Effector CD8-positive, alpha-beta T cell (primary cell): ENCODE results near the gene ANKRD65.
A peak's percentile ranks its signal among the peaks of the same experiment; 100 is the strongest.
"Not testable (repeated sequence)": the region's sequence is repeated elsewhere in the genome, so short reads cannot be mapped to it uniquely, and the experiment has no call there.

Source experiments
- DNase-seq: peaks from one replicate; lab custom pipeline; 2025; lab: John Stamatoyannopoulos, UW

The ANKRD65 gene

DNA sequence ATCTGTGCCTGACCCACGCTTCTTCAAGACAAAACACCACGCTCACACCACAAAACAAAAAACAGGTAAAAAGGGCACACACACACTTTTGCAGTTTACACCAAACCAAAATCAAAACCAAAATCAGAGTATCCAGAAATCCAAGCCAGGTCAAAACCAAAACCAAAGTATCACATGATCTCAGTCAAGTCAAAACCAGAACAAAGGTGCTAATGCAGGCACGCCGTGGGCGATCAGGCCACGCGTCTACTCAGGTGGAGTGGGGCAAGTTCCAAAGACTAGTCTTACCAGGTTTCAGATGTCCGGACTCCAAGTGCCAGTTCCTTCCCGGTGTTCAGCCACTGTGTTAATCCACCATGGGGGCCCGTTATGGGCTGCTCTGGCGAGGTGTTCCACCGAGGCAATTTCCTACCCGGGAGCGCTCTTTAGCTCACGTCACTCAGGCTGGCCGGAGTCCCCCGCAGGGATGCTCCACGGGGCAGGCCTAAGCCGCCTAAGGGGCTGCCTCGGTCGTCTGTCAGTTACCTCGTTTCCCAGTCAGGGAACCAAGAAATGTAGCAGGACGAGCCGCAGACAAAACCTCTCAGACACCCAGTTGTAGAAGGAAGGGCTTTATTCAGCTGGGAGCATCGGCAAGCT lies 3.1 kb downstream of the ANKRD65 start:
- DNase-seq: not testable (repeated sequence)

DNA sequence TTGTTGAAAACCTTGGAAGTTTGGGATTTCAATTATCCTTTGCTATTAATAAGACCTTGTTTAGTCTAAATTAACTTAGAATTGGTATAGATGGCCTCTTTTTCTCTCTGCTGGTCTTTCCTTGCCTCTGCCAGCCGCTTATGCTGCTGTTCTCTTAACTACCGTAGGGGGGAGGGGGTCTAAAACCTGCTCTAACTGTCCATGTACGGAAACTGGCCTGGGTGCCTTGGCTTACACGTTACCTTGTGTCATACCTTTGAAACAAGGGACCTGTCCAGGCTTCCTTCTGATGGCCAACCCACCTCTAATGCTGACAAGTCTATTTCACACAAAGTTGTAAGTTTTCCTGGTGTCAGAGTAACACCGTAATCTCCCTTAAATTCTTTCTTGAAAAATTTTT lies 3.7 kb downstream of the ANKRD65 start:
- not testable (repeated sequence) for DNase-seq

- DNase-seq: no peak
These were observed 5.3 kb downstream of the ANKRD65 start for GRCh38 chr1:1415751-1416150.

GRCh38 chr1:1412311-1412902 lies 8.7 kb downstream of the ANKRD65 start:
- not testable (repeated sequence) for DNase-seq

DNA sequence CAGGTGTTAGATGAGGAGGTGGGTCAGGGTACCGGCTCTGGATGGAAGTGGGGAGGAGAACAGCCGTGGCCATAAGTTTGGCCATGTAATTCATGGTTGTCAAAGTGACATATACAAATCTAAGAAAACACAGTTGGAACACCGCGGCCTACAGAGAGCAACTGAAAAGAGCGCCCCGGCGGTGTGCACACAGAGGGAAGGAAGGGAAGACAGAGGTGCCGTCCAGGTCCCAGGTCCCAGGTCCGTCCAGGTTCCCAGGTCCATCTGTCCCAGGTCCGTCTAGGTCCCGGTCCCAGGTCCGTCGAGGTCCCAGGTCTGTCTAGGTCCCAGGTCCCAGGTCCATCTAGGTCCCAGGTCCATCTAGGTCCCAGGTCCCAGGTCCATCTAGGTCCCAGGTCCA lies 9.4 kb downstream of the ANKRD65 start:
- no peak for DNase-seq

GRCh38 chr1:1410238-1410637 lies 10.8 kb downstream of the ANKRD65 start:
- DNase-seq: not testable (repeated sequence)

- no peak for DNase-seq
These were observed 13.3 kb downstream of the ANKRD65 start for GRCh38 chr1:1407636-1408318.

GRCh38 chr1:1406821-1407635 lies 14.0 kb downstream of the ANKRD65 start, which contains the start of gene MRPL20:
TSS of gene MRPL20 (minus strand) at chr1:1407293. CDS start at chr1:1407217, 76 bp downstream.
- DNase-seq: peak; percentile 91

- DNase-seq: no peak
These were observed 14.8 kb downstream of the ANKRD65 start for GRCh38 chr1:1406101-1406820.

GRCh38 chr1:1403653-1404052 lies 17.4 kb downstream of the ANKRD65 start:
- DNase-seq: no peak

- not testable (repeated sequence) for DNase-seq
These were observed 18.1 kb downstream of the ANKRD65 start for GRCh38 chr1:1402901-1403392.

DNA sequence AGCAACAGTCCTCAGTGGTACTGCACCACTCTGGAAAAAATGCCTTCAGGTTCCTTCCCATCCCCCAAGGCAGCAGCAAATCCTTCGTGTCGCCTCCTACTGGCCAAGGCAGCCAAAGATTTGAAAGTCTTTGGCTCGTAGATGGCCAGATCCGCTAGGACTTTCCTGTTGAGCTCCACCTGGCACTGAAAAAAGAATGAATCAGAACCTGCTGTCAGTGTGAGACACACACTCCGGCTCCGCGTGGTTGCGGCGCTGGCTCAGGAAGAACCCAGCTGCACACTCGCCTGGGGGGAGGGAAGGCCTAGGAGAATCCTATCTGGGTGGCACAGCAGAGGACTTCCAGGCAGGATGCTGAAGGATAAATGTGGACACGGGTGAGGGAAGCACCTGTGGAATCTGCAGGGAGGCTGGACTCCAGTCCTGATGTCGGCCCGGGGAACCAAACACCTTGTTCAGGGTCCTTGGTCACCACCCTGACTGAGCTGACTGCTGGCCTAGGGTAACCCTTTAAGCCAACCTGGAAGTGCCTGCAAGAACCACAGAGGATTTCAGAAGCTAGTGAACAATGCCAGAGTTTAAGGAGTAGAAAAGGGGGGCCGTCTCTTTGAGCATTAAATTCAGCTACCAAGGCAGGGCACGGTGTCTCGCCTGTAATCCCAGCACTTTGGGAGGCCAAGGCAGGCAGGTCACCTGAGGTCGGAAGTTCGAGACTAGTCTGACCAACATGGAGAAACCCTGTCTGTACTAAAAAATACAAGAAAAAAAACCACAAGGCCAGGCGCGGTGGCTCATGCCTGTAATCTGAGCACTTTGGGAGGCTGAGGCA lies 18.8 kb downstream of the ANKRD65 start:
- DNase-seq: no peak

DNA sequence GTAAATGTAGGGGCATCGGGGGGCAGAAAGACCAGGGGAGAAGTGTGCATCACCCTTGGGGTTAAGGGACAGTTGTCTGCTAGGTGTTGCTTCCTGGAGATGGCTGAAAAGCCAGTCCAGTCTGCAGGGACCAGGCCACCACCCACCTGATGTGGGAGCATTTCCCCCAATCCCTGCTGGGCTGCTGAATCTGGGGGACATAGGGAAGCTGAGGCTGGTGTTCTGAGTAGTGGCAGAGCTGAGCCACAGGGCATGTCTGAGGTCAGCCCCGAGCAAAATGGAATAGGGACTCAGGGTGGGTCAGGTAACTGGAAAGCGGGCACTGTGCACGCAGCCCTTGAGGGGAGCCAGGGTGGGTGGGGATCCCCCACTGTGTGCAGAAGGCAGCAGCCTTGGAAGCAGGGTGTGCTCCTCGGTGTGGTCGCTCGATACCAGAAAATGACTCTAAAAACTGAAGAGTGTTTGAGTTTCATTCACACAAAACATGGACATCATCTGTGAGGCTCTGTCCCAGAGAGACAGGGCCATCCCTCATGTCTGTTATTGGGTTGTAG lies 19.5 kb downstream of the ANKRD65 start:
- no peak for DNase-seq

DNA sequence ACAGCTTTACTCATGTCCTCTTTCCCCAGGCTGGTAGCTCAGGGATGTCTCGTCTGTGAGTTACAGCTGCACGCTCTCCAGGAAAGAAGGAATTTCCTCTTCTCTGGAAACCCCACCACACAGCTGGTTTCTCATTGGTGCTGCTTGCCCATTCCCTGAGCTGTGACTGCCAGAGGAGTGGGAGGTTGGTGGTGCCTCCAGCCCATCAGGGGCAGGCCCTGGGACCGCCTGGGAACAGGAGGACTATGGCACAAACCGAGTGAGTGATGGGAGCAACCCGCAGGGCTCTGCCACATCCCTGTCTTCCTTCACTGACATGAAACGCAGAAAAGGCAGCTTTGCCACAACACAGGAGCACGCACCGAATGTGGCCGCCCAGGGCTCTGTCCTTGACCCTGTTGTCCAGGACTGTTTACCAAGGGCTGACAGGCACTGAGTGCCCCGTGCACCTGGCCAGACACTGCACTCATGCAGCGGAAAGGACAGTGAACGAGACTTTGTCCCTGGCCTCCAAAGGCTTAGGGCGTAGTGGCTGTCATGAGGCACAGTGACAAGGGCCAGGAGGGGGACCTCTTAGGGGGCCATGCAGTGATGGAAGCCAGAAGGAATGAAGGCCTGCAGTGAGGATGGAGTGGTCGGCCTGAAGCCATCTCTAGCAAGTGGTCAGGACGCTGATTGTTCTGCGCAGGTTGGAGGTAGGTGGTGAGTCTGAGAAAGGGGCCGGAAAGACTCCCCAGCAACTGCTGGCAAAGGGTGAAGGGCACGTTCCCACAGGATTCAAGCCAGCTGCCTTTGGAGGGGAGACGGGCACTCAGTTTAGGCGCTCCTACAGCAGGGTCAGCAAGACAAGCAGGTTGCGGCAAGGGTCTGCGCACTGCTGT lies 20.3 kb downstream of the ANKRD65 start:
- no peak for DNase-seq

- DNase-seq: no peak
These were observed 21.1 kb downstream of the ANKRD65 start for GRCh38 chr1:1399872-1400575.

- peak; percentile 98 for DNase-seq
These were observed 21.7 kb downstream of the ANKRD65 start, which contains the start of gene CCNL2 for GRCh38 chr1:1399187-1399871. TSS of gene CCNL2 (minus strand) at chr1:1399335. CDS start at chr1:1399306, 29 bp downstream.

DNA sequence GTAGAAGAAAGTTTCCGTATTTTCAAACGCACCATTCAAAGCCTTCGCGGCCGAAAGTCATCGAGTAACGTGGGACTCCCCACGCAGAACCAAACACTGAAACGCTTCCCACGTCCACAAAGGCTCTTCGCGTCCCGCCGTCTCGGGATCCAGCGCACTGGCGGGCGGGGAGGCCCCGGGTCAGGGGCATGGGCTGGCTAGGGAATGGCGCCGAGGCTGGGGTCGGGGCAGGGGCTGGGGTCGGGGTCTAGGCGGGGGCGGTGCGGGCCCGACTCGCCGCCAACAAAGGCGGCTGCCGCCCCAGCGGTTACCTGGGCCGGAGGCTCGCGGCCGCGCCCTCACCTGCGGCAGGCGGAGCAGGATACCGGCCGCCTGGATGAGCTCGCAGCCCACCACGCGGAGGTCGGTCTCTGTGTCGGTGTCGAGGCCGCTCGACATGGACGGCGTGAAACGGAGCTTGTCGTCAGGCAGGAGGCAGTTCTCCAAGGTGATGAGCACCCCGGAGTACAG lies 22.3 kb downstream of the ANKRD65 start:
- DNase-seq: no peak
